GM12865 (cell line): ENCODE measurements around the gene GPSM1.

Source experiments
- DNase-seq: peaks from one replicate; pipeline ENCODE4 v3.0.0; 2010; ENCODE audit warnings: low read depth
- H3K4me3 ChIP-seq: 2 replicates; pipeline ENCODE4 v1.5.1; 2011; ENCODE audit warnings: mild to moderate bottlenecking, low read depth, low read length, control low read depth
- CTCF ChIP-seq: IDR thresholded peaks from 2 replicates; pipeline ENCODE4 v1.5.1; 2011; ENCODE audit warnings: low read length, control low read depth, low read depth, inconsistent platforms; ENCODE audit not compliant: insufficient read depth; ENCODE audit errors: missing control alignments

GPSM1 gene

GRCh38 chr9:136364942-136365774, 37.8 kb downstream of the GPSM1 start:
- no peak for TF ChIP-seq CTCF
- DNase-seq: no peak
- H3K4me3 ChIP-seq: no peak overlapping the region

GRCh38 chr9:136365775-136366222, 38.5 kb downstream of the GPSM1 start:
- no peak for DNase-seq
- no peak overlapping the region for H3K4me3 ChIP-seq
- TF ChIP-seq CTCF: no peak

- no peak for TF ChIP-seq CTCF
- DNase-seq: no peak
- no peak overlapping the region for H3K4me3 ChIP-seq
These were observed 39.5 kb downstream of the GPSM1 start for GRCh38 chr9:136366826-136367225.

- H3K4me3 ChIP-seq: no peak overlapping the region
- no peak for TF ChIP-seq CTCF
These were observed 40.2 kb downstream of the GPSM1 start for GRCh38 chr9:136367296-136368145.

GRCh38 chr9:136368190-136368589, 40.9 kb downstream of the GPSM1 start:
- H3K4me3 ChIP-seq: no peak overlapping the region
- DNase-seq: no peak
- TF ChIP-seq CTCF: no peak

More at GRCh38 chr9:136367296-136368145, 40.2 kb downstream of the GPSM1 start:
- no peak for DNase-seq

GRCh38 chr9:136370037-136370436, 42.7 kb downstream of the GPSM1 start:
- no peak overlapping the region for H3K4me3 ChIP-seq
- TF ChIP-seq CTCF: no peak
- DNase-seq: no peak
